ENCODE data around the gene TMTC2. TPM values are rescaled to one million over a fixed set of nuclear protein-coding genes. Genes with fewer than 3 reads are reported as not detected.

The TMTC2 gene
- 95.3 TPM for total RNA-seq
- 18.1 TPM for polyA plus RNA-seq

- peak within 1 kb of the TSS; percentile 88 for H3K27ac ChIP-seq (ENCODE audit: low read depth)
- no peaks in the 10 kb centered on the region for H3K36me3 ChIP-seq (ENCODE audit: insufficient read depth)
- H3K4me3 ChIP-seq (ENCODE audit: low read depth, low read length) = peak within 1 kb of the TSS; percentile 79
- peak; percentile 90 for DNase-seq (ENCODE audit: extremely low spot score)
- no peaks in the 10 kb centered on the region for H3K4me1 ChIP-seq (ENCODE audit: insufficient read depth)
- WGBS = under 1% methylated on average over 39 of the region's 39 CpGs
Measured at GRCh38 chr12:82686168-82687020, at the start of gene TMTC2. Gene TMTC2, plus strand, starts transcription at chr12:82686906.

DNA sequence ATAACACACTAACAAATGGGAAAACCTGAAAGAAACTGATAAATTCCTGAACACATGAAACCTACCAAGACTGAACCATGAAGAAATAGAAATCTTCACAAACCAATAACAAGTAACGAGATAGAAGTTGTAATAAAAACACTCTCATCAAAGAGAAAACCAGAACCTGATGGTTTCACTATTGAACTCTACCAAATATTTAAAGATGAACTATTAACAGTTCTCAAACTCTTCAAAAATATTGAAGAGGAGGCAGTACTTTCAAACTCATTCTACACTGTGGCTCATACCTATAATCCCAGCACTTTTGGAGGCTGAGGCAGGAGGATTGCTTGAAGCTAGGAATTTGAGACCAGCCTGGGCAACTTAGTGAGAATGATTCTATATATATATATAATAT is 48.4 kb upstream of the TMTC2 start:
- Histone ChIP-seq H3K4me3 (ENCODE audit: low read depth, low read length) (no peak overlapping the region), H3K27ac (ENCODE audit: low read depth) (no peak overlapping the region), H3K36me3 (ENCODE audit: insufficient read depth) (no peaks in the 10 kb centered on the region), H3K4me1 (ENCODE audit: insufficient read depth) (no peaks in the 10 kb centered on the region)
- 96% methylated on average over 1 of the region's 1 CpG for WGBS
- DNase-seq (ENCODE audit: extremely low spot score) = no peak

DNA sequence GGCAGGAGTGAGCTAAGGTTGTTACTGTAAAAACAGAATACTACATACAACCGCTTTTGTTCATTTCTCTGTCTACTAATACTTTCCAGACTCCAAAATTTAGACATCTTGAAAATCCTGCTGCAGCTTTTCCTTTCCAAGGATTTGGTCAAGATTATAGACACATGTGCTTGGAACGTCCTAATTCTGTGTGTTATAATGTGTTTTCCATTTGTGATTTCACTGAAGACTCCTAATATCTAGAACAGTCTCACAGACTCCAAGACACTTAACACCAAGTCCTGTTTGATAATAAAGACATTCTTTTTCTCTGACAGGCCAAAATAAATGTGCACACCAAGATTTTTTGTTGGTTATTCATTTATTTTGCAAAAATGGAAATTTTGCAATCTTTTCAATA is 41.8 kb upstream of the TMTC2 start:
- DNase-seq (ENCODE audit: extremely low spot score) = no peak
- Histone ChIP-seq H3K4me1 (ENCODE audit: insufficient read depth) (no peaks in the 10 kb centered on the region), H3K4me3 (ENCODE audit: low read depth, low read length) (no peak overlapping the region), H3K27ac (ENCODE audit: low read depth) (no peak overlapping the region), H3K36me3 (ENCODE audit: insufficient read depth) (no peaks in the 10 kb centered on the region)
- 66% methylated on average over 2 of the region's 2 CpGs for WGBS

DNA sequence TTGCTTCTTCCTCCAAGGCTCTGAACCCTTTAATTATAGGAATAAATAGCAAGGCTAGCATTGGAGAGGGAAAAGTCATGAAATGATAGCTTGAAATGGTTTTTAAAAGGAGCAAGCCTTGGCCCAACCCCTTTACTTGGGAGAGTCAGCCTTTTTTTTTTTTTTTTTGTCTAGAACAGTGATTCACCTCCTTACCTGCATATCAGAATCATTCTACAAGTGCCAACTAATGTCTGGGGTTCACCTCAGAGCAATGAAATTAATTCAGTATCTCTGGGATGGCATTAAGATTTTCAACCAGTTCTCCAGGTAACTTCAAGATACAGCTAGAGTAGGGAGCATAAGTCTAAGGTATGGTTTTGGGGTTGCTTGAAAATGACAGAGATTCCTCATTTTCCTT is 41.3 kb upstream of the TMTC2 start:
- H3K4me1 ChIP-seq (ENCODE audit: insufficient read depth) = no peaks in the 10 kb centered on the region
- DNase-seq (ENCODE audit: extremely low spot score) = no peak
- H3K4me3 ChIP-seq (ENCODE audit: low read depth, low read length) = no peak overlapping the region
- H3K36me3 ChIP-seq (ENCODE audit: insufficient read depth) = no peaks in the 10 kb centered on the region
- no peak overlapping the region for H3K27ac ChIP-seq (ENCODE audit: low read depth)

DNA sequence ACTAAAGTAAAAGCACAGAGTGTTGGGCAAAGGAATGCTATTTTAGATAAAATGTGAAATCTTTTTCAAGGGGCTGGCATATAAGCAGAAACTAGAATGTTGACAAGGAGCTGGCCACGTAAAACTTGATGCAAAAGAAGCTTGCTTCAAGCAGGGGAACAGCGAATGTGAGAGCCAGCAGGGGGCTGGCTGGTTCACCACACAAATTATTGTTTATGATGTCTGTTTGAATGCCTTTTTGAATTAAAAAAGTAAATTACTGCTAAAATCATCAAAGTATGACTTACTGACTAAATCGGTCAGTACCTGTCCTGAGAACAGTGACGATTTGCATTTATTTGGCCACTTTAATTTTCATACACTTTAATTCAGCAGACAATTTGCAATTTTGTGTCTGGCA is 38.9 kb upstream of the TMTC2 start:
- no peak overlapping the region for H3K4me3 ChIP-seq (ENCODE audit: low read depth, low read length)
- H3K4me1 ChIP-seq (ENCODE audit: insufficient read depth) = no peaks in the 10 kb centered on the region
- WGBS = 79% methylated on average over 4 of the region's 4 CpGs
- no peaks in the 10 kb centered on the region for H3K36me3 ChIP-seq (ENCODE audit: insufficient read depth)
- no peak overlapping the region for H3K27ac ChIP-seq (ENCODE audit: low read depth)
- DNase-seq (ENCODE audit: extremely low spot score) = no peak

DNA sequence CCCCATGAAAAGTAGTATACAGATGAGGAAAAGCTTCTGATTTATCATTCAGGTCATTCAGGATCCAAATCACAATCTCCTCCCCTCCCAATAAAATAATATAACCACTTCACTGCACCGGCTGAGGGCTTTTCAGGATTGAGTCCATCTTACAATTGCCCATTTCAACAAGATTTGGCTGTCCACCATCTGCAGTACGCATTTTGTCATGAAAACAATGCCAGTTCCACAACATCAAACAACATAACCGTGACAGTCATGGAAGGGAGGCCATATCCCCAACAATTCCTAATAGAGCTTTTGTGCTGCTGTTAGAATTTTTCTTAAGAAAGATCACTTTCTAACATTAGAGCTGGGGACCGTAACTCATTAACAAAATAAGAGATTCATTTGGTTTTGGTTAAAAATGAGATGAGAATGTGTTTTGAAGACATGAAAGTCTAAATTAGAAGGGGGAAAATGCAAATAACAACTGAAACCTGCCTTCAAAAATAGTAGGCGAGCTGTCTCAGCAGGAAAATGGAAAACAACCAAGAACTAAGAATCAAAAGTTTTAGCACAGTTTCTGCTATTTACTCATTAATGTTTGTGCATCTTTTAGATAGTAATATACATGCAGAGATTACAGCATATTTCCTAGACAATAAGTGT is 38.3 kb upstream of the TMTC2 start:
- Histone ChIP-seq H3K27ac (ENCODE audit: low read depth) (no peak overlapping the region), H3K4me1 (ENCODE audit: insufficient read depth) (no peaks in the 10 kb centered on the region), H3K4me3 (ENCODE audit: low read depth, low read length) (no peak overlapping the region), H3K36me3 (ENCODE audit: insufficient read depth) (no peaks in the 10 kb centered on the region)
- DNase-seq (ENCODE audit: extremely low spot score) = no peak
- WGBS = 87% methylated on average over 5 of the region's 5 CpGs

DNA sequence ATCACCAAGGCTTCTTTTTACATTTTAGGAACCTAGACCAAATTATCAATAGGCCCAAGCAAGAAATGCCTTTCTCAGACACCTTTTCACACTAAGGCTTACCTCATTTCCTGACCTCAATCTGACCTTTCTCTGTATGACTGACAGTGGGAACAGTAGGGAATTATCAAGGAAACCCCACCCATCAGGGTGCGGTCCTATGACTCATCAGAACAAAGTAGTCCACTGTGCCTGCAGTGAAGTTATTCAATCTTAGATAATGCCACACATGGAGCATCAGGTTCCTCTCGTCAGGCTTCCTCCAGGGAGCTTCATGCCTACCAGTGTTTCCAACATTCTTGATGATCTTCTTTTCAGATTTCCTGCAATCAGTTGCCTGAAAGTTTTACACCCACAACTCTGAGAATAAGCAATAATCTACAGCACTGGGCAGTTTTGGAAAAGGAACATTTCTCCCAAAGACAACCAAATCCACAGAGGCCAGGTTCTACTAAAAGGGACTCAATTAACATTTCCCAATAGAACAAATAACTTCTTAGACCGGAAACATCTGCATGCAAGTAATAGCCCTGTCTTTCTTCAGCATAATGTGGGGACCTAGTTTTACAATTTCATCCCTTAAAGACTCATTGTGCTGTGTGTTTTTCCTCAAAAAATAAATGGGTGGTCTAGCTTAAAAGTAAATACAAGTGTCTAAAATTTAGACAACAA is 35.9 kb upstream of the TMTC2 start:
- no peaks in the 10 kb centered on the region for H3K36me3 ChIP-seq (ENCODE audit: insufficient read depth)
- DNase-seq (ENCODE audit: extremely low spot score) = no peak
- WGBS = 64% methylated on average over 3 of the region's 3 CpGs
- no peak overlapping the region for H3K4me3 ChIP-seq (ENCODE audit: low read depth, low read length)
- H3K4me1 ChIP-seq (ENCODE audit: insufficient read depth) = no peaks in the 10 kb centered on the region
- no peak overlapping the region for H3K27ac ChIP-seq (ENCODE audit: low read depth)

GRCh38 chr12:82651489-82651888 is 35.2 kb upstream of the TMTC2 start:
- WGBS = 86% methylated on average over 4 of the region's 4 CpGs

GRCh38 chr12:82652071-82652470 is 34.6 kb upstream of the TMTC2 start:
- no peaks in the 10 kb centered on the region for H3K4me1 ChIP-seq (ENCODE audit: insufficient read depth)
- no peak overlapping the region for H3K4me3 ChIP-seq (ENCODE audit: low read depth, low read length)
- DNase-seq (ENCODE audit: extremely low spot score) = no peak
- H3K27ac ChIP-seq (ENCODE audit: low read depth) = no peak overlapping the region
- 96% methylated on average over 1 of the region's 1 CpG for WGBS
- H3K36me3 ChIP-seq (ENCODE audit: insufficient read depth) = no peaks in the 10 kb centered on the region

More at GRCh38 chr12:82651489-82651888, 35.2 kb upstream of the TMTC2 start:
- Histone ChIP-seq H3K4me1 (ENCODE audit: insufficient read depth) (no peaks in the 10 kb centered on the region), H3K4me3 (ENCODE audit: low read depth, low read length) (no peak overlapping the region), H3K27ac (ENCODE audit: low read depth) (no peak overlapping the region), H3K36me3 (ENCODE audit: insufficient read depth) (no peaks in the 10 kb centered on the region)
- no peak for DNase-seq (ENCODE audit: extremely low spot score)

DNA sequence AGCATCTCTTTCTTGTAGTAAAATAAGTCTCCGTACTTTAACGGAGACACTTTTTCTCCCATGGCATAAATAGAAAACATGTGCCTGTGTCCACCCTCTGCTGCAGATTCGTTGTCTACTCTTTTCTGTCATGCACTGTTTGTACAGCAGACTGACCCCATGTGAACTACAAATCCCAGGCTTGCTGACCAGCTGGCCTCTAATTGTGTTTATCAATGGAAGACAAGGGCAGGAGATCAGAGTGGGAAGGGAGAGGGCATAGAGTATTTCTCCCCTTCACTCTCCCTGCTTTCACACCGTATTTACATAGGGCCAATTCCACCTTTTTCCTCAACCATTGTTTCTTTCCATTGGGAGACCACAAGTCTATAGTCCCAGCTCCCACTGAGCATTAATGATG is 31.0 kb upstream of the TMTC2 start:
- H3K4me3 ChIP-seq (ENCODE audit: low read depth, low read length) = no peak overlapping the region
- H3K27ac ChIP-seq (ENCODE audit: low read depth) = no peak overlapping the region
- no peak for DNase-seq (ENCODE audit: extremely low spot score)
- no peaks in the 10 kb centered on the region for H3K4me1 ChIP-seq (ENCODE audit: insufficient read depth)
- WGBS = 67% methylated on average over 4 of the region's 4 CpGs
- H3K36me3 ChIP-seq (ENCODE audit: insufficient read depth) = no peaks in the 10 kb centered on the region

- Histone ChIP-seq H3K27ac (ENCODE audit: low read depth) (no peak overlapping the region), H3K4me1 (ENCODE audit: insufficient read depth) (no peaks in the 10 kb centered on the region), H3K36me3 (ENCODE audit: insufficient read depth) (no peaks in the 10 kb centered on the region), H3K4me3 (ENCODE audit: low read depth, low read length) (no peak overlapping the region)
- no peak for DNase-seq (ENCODE audit: extremely low spot score)
- WGBS = 93% methylated on average over 28 of the region's 28 CpGs
Measured at GRCh38 chr12:82659343-82660207, 27.1 kb upstream of the TMTC2 start.

DNA sequence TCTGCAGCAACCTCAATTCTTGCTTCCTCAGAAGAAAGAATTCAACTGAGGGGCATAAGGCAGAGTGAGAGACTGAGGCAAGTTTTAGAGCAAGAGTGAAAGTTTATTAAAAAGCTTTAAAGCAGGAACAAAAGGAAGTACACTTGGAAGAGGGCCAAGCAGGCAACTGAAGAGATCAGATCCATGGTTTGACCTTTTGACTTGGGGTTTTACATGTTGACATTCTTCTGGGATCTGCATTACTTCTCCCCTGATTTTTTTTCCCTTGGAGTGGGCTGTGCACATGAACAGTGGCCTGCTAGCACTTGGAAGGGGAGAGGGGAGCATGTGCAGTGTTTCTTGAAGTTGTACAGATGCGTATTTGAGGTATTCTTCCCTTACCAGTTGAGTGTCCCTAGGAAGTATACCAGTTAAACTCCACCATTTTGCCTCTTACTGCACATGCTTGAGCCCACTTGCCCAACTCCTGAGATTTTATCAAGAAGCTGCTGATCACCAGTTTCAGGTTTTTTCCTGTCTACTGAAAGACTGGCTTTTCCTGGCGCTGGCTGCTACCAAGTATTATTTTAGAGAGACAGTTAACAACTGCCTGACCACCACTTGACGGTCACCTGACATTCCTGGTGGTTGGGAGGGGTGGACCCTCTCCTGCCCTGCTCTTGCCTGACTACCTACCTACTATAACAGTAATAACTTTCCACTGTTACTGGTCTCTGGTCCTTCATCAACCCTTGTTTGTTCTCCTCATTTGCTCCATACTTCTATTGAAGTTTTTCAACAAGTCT is 26.0 kb upstream of the TMTC2 start:
- Histone ChIP-seq H3K36me3 (ENCODE audit: insufficient read depth) (no peaks in the 10 kb centered on the region), H3K4me3 (ENCODE audit: low read depth, low read length) (no peak overlapping the region), H3K4me1 (ENCODE audit: insufficient read depth) (no peaks in the 10 kb centered on the region), H3K27ac (ENCODE audit: low read depth) (no peak overlapping the region)
- 92% methylated on average over 3 of the region's 3 CpGs for WGBS
- no peak for DNase-seq (ENCODE audit: extremely low spot score)
